ENCODE measurements around the gene APC2.

Gene APC2

GRCh38 chr19:1446713-1447481, 3.0 kb upstream of the APC2 start:
- Histone ChIP-seq H3K27ac (ENCODE audit: low read length) (no peak overlapping the region), H3K36me3 (ENCODE audit: control insufficient read depth, low read depth, low read length) (peaks cover 2% of the 10 kb centered on the region), H3K4me3 (ENCODE audit: low read length) (no peak overlapping the region), H3K9me3 (ENCODE audit: control insufficient read depth, low read depth, low read length) (no peaks in the 10 kb centered on the region), H3K4me1 (ENCODE audit: control insufficient read depth, low read depth, low read length) (no peaks in the 10 kb centered on the region), H3K27me3 (ENCODE audit: control insufficient read depth, insufficient read depth, low read length) (peaks cover 77% of the 10 kb centered on the region), H3K9ac (ENCODE audit: low read length) (no peak overlapping the region)

DNA sequence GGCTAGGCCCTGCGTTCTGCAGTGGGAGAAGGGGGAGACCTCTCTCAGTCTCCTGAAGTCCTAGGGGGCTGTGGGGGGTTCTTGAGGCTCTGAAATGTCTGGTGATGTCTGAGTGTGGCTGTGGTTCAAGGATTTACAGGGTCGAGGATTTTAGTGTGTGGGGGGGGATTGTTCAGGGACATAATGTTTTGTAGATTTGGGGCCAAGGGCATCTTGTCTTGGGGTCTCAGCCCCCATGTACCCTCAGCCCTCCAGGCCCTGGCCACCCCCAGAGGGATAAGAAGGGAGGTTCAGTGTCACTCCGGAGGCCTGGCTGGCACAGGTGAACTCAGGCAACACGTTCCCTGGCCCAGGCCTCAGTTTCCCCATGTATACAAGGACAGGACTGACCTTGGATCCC, 2.4 kb upstream of the APC2 start:
- H3K4me3 ChIP-seq (ENCODE audit: low read length) = no peak overlapping the region
- H3K9ac ChIP-seq (ENCODE audit: low read length) = no peak overlapping the region
- peaks cover 4% of the 10 kb centered on the region for H3K4me1 ChIP-seq (ENCODE audit: control insufficient read depth, low read depth, low read length)
- no peaks in the 10 kb centered on the region for H3K36me3 ChIP-seq (ENCODE audit: control insufficient read depth, low read depth, low read length)
- H3K27ac ChIP-seq (ENCODE audit: low read length) = no peak overlapping the region
- no peaks in the 10 kb centered on the region for H3K9me3 ChIP-seq (ENCODE audit: control insufficient read depth, low read depth, low read length)
- H3K27me3 ChIP-seq (ENCODE audit: control insufficient read depth, insufficient read depth, low read length) = peaks cover 84% of the 10 kb centered on the region

GRCh38 chr19:1447944-1448343, 2.0 kb upstream of the APC2 start:
- Histone ChIP-seq H3K4me1 (ENCODE audit: control insufficient read depth, low read depth, low read length) (peaks cover 7% of the 10 kb centered on the region), H3K36me3 (ENCODE audit: control insufficient read depth, low read depth, low read length) (no peaks in the 10 kb centered on the region), H3K9ac (ENCODE audit: low read length) (no peak overlapping the region), H3K9me3 (ENCODE audit: control insufficient read depth, low read depth, low read length) (no peaks in the 10 kb centered on the region), H3K27me3 (ENCODE audit: control insufficient read depth, insufficient read depth, low read length) (peaks cover 88% of the 10 kb centered on the region), H3K27ac (ENCODE audit: low read length) (no peak overlapping the region), H3K4me3 (ENCODE audit: low read length) (no peak overlapping the region)

DNA sequence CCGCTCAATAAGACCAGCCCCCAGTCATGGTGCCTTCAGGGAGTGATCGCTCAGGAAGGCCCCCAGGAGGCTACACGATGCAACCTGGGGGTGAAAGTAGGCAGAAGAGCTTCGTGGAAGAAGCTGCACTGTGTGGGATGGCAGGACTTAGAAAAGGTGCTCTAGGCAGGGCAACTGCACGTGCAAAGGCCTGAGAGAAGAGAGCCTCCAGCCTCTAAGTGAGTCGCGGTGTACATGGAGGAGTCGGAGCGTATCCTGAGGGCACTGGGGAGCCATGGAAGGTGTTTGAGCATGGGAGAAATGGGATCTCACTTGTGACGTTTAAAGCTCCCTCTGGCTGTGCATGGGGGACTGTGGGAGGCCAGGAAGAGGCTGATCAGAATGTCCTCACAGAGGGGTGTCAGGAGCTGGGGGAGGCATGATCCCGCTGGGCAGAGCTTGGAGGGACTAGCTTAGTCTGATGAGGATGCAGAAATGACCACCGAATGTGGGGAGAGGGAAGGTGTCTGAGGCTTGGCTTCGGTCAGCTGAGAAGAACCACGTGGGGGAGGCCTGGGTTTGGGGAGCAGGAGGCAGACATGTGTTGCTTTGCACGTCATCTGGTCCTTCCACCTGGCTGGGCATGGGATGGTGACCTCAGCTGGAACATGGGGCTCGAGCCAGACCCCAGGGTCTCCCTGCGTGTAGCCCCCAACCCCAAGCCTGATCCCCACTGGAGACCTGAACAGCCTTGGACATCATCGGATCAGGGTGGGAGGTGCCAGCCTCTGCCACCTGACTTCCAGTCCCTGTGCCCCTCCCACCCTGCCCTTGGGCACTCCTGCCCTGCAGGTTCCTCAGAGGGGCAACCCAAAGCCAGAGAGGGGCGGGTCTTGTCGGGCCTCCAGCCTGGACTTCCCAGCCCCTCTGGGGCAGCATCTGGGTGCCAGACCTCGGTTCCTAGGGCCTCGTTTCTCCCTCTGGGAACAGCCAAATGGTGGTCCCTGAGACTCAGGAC, 1.1 kb downstream of the APC2 start:
- peaks cover 7% of the 10 kb centered on the region for H3K4me1 ChIP-seq (ENCODE audit: control insufficient read depth, low read depth, low read length)
- peaks cover 99% of the 10 kb centered on the region for H3K27me3 ChIP-seq (ENCODE audit: control insufficient read depth, insufficient read depth, low read length)
- H3K27ac ChIP-seq (ENCODE audit: low read length) = no peak overlapping the region
- no peaks in the 10 kb centered on the region for H3K36me3 ChIP-seq (ENCODE audit: control insufficient read depth, low read depth, low read length)
- H3K9me3 ChIP-seq (ENCODE audit: control insufficient read depth, low read depth, low read length) = no peaks in the 10 kb centered on the region
- no peak overlapping the region for H3K9ac ChIP-seq (ENCODE audit: low read length)
- no peak overlapping the region for H3K4me3 ChIP-seq (ENCODE audit: low read length)

DNA sequence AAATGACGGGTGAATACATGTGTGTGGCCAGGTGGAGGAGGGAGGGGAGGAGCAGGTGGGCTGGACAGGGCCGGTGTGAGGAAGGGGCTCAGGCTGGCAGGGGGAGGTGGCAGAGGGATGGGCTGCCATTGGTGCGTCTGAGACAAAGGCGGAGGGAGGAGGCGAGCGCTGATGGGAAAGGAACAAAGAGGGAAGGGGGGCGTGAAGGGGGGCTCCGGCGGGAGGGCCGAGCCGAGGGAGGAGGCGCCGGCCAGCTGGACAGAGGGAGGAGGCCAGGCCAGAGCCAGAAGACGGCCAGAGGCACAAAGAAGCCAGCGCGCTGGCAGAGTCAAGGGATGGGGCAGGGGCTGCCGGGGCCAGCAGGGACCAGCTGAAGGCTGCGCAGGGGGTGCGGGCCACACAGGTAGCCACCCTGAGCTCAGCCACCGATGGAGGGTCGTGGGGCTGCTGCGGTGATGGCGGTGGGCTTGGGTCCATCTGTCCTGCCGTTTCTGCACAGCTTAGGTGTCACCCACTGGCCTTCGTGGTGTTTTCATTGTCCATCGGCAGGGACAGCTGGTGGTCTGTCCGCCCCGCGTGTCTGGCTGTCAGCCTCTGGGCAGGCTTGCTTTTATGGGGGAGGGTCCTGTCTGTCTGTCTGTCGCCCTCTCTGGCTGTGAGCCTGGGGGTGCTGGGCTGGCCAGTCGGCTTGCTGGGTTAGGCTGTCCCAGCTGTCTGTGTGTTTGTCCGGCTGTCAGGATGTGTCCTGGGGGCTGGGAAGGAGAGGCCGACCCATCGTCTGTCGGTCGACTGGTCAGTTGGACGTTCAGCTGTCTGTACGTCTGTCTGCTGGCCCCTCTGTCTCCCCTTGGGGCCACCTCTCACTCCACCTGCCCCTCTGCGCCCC, 2.2 kb downstream of the APC2 start:
- Histone ChIP-seq H3K9me3 (ENCODE audit: control insufficient read depth, low read depth, low read length) (no peaks in the 10 kb centered on the region), H3K27ac (ENCODE audit: low read length) (no peak overlapping the region), H3K9ac (ENCODE audit: low read length) (no peak overlapping the region), H3K27me3 (ENCODE audit: control insufficient read depth, insufficient read depth, low read length) (peaks cover 99% of the 10 kb centered on the region), H3K36me3 (ENCODE audit: control insufficient read depth, low read depth, low read length) (no peaks in the 10 kb centered on the region), H3K4me1 (ENCODE audit: control insufficient read depth, low read depth, low read length) (peaks cover 7% of the 10 kb centered on the region), H3K4me3 (ENCODE audit: low read length) (no peak overlapping the region)

DNA sequence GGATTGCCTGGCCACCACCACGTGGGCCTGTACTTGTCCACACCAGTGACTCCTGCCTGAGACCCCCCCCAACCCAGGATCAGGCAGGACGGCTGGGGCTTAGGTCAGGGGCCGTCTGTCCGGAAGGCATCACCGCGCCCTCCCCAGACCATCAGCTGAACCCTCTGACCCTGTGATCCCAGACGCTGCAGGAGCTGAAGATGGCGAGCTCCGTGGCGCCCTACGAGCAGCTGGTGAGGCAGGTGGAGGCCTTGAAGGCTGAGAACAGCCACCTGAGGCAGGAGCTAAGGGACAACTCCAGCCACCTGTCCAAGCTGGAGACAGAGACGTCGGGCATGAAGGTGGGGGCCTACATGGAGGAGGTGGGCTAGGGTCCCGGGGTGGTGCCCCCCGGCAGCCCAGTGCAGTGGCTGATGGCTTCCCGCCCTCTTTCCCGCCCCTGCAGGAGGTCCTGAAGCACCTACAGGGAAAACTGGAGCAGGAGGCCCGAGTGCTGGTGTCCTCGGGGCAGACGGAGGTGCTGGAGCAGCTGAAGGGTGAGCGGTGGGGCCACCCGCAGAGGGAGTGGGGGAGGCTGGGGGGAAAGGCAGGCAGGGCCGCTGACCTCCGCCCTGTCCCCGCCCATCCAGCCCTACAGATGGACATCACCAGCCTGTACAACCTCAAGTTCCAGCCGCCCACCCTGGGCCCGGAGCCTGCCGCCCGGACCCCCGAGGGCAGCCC, 3.0 kb downstream of the APC2 start:
- Histone ChIP-seq H3K36me3 (ENCODE audit: control insufficient read depth, low read depth, low read length) (no peaks in the 10 kb centered on the region), H3K27me3 (ENCODE audit: control insufficient read depth, insufficient read depth, low read length) (peaks cover 99% of the 10 kb centered on the region), H3K4me3 (ENCODE audit: low read length) (no peak overlapping the region), H3K27ac (ENCODE audit: low read length) (no peak overlapping the region), H3K4me1 (ENCODE audit: control insufficient read depth, low read depth, low read length) (peaks cover 7% of the 10 kb centered on the region), H3K9ac (ENCODE audit: low read length) (no peak overlapping the region), H3K9me3 (ENCODE audit: control insufficient read depth, low read depth, low read length) (no peaks in the 10 kb centered on the region)

- Histone ChIP-seq H3K27me3 (ENCODE audit: control insufficient read depth, insufficient read depth, low read length) (peaks cover 98% of the 10 kb centered on the region), H3K4me1 (ENCODE audit: control insufficient read depth, low read depth, low read length) (peaks cover 7% of the 10 kb centered on the region), H3K36me3 (ENCODE audit: control insufficient read depth, low read depth, low read length) (no peaks in the 10 kb centered on the region), H3K9me3 (ENCODE audit: control insufficient read depth, low read depth, low read length) (no peaks in the 10 kb centered on the region), H3K4me3 (ENCODE audit: low read length) (no peak overlapping the region), H3K9ac (ENCODE audit: low read length) (no peak overlapping the region), H3K27ac (ENCODE audit: low read length) (no peak overlapping the region)
These were observed 3.8 kb downstream of the APC2 start for GRCh38 chr19:1453525-1454364.

- Histone ChIP-seq H3K9ac (ENCODE audit: low read length) (no peak overlapping the region), H3K27ac (ENCODE audit: low read length) (no peak overlapping the region), H3K27me3 (ENCODE audit: control insufficient read depth, insufficient read depth, low read length) (peaks cover 98% of the 10 kb centered on the region), H3K4me3 (ENCODE audit: low read length) (no peak overlapping the region), H3K36me3 (ENCODE audit: control insufficient read depth, low read depth, low read length) (no peaks in the 10 kb centered on the region), H3K9me3 (ENCODE audit: control insufficient read depth, low read depth, low read length) (no peaks in the 10 kb centered on the region), H3K4me1 (ENCODE audit: control insufficient read depth, low read depth, low read length) (peaks cover 7% of the 10 kb centered on the region)
These were observed 5.0 kb downstream of the APC2 start for GRCh38 chr19:1455002-1455335.

GRCh38 chr19:1455336-1456120, 5.6 kb downstream of the APC2 start:
- no peak overlapping the region for H3K9ac ChIP-seq (ENCODE audit: low read length)
- H3K4me3 ChIP-seq (ENCODE audit: low read length) = no peak overlapping the region
- no peak overlapping the region for H3K27ac ChIP-seq (ENCODE audit: low read length)
- peaks cover 95% of the 10 kb centered on the region for H3K27me3 ChIP-seq (ENCODE audit: control insufficient read depth, insufficient read depth, low read length)
- H3K36me3 ChIP-seq (ENCODE audit: control insufficient read depth, low read depth, low read length) = no peaks in the 10 kb centered on the region
- peaks cover 7% of the 10 kb centered on the region for H3K4me1 ChIP-seq (ENCODE audit: control insufficient read depth, low read depth, low read length)
- no peaks in the 10 kb centered on the region for H3K9me3 ChIP-seq (ENCODE audit: control insufficient read depth, low read depth, low read length)
